Urothelium cell line (cell line): Measurements from ENCODE around the gene ATXN1.

Experiments used
- DNase-seq: peaks from one replicate; pipeline ENCODE4 v3.0.0; 2011; ENCODE audit warnings: low spot score, mixed read lengths
- FAIRE-seq: peaks from 2 replicates; lab custom pipeline; 2011; peaks lifted over from hg19 to GRCh38; lab: Jason Lieb, UNC

ATXN1 gene

DNA sequence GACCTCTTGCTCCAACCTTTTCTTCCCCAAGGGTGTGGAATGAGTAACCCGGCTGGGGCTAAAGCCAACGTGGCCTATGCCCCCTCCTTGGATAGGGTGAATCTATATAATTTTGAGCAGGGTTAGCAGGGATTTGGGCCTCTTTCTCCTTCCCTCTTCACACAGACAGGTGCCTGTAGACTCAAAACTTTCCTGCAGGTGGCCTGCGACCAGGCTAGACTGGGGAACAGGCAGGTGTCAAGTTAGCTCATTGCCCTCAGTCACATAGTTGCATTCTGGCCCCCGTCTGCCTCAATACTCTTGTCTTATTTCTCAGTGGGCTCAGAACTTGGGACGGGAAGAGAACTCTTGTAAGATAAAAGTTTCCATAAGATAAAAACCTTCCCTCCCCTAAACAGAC, 243.0 kb downstream of the ATXN1 start:
- DNase-seq, result no peak
- FAIRE-seq, result no peak

DNA sequence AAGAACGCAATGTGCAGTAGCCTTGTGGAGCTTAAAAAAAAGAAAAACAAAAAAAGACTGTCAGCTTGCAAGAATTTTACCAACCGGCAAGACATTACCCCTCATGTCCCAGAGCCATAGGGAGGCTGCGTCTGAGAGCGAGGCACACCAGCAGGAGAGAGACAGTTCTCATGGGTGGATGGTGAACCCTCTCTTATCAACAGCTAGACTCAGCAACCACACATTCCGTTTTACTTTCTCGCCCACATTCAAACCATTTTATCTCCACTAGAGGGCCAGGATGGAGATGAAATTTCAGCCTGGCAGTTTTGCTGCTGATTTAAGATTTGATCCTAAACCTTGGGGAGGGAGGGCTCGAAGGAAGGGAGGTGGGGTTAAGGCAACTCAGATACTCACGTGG, 247.0 kb downstream of the ATXN1 start:
- DNase-seq, result peak; percentile 48
- FAIRE-seq, result no peak

DNA sequence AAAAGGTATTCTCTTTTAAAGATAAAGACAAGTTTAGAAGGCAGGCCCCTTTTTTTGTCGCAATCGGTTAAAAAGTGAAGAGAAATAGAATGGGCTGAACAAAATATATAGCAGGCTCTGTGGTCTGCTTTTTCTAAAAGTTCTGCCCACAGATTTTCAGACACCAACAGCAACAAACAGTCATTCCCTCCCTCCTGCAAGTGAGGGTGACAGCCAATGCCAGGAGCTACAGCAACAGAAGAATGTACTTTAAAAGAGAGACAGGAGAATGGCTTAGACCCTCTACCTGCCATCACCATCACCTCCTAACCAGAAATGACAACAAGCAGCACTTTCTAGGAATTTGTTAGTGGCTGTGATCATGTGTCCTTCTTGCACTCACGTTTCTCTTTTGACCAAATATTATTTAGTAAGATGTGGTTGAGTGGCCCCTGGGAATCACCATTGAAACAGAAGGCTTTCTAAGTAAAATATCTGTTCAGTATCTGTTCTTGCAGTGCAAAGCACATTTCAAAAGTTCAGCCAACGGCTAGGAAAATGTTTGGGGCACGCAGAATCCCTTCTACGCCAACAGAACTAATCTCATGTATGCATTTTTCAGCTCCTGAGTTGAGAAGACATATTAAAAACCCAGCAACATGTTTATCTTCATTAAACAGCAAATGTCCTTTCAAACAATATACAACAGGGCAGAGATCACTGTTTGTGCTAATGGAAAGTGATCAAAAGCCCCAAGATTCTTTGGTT, 248.5 kb downstream of the ATXN1 start:
- no peak for DNase-seq
- no peak for FAIRE-seq

DNA sequence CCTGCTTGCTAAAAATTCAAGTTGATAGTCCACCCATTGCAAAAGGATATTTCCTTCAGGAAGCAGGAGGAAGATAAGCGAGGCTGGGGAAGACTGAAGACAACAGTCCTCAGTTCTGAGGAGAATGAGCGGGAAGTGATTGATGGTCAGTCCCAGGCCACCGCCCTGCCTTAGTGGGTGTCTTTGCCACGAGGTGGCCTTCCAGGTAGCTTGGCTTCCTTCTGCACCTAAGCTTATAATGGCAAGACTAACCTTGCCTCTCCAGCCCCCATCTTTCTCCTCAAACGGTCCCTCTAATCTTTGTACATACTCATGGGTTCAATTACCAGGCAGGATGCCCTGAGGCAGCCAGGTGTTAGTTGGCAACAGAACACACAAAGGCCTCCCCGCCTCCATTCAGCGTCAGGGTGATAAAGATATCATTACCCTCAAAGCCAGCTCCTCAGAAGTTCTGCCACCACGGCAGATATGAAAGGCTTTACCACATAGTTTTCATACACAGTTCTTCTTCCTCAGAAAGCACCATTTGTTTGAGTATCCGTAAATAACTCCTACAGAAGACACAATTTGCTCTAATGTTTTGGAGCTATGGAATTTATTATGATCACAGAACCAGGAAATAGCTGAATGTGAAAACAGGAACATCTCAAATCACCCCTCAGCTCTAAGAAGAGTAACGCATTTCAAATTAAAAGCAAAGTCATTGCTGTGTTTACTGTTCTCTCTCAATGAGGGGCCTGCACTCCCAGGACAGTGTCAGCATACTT, 249.4 kb downstream of the ATXN1 start:
- DNase-seq, result no peak
- no peak for FAIRE-seq

DNA sequence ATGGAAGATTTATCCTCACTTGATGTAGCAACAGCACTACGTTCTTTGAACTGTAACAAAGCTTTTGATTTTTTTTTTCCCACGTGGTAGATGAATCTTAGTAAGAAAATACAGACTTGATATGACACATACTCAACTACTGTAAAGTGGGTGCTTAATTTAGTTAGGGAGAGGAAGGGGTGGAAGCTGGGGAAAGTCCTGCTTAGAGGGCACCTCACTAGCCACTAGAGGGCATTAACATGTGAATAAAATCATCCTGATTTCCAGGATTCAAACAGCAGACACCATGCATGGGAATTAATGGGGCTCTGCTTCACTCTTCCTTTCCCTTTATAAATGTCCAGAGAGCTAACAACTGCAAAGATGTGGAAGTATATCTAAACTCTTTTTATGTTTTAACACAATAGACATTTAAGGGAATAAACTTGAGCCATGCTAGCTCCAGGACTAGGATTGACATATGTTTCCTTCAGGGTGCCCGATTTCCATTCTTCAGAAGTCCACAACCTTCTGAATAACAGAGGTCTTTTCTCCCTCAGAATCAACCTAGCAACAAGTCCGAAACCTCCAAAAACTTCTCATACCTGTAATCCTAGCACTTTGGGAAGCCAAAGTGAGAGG, 250.1 kb downstream of the ATXN1 start:
- FAIRE-seq, result no peak
- DNase-seq, result peak; percentile 27

DNA sequence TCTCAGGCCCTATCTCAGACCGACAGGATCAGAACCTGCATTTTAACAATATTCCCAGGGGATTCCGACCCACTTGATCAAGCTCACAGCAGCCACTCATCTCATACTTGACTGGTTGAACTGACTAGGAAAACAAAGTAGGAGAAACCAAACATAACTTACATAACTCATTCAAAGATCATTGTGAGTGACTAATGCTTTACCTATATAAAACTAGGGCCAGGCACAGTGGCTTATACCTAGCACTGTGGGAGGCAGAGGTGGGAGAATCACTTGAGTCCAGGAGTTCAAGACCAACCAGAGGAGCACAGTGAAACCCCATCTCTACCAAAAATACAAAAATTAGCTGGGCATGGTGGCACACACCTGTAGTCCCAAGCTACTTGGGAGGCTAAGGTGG, 251.0 kb downstream of the ATXN1 start:
- no peak for FAIRE-seq

DNA sequence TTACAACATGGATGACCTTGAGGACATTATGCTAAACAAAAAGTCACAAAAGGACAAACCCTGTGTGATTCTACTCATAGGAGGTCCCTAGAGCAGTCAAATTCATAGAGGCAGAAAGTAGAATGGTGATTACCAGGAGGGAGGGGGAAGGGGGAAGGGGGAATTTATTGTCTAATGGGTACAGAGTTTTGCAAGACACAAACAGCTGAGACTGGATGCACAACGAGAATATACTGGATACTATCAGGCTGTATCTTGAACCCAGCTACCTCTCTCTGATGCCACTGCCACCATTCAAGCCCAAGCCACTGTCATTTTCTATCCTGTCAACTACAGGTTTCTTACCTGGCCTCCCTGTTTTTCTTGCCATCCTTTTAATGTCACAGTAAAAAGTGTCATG, 252.3 kb downstream of the ATXN1 start:
- FAIRE-seq (no peak), DNase-seq (no peak)

More for the DNA sequence above, 251.0 kb downstream of the ATXN1 start:
- DNase-seq, result no peak

DNA sequence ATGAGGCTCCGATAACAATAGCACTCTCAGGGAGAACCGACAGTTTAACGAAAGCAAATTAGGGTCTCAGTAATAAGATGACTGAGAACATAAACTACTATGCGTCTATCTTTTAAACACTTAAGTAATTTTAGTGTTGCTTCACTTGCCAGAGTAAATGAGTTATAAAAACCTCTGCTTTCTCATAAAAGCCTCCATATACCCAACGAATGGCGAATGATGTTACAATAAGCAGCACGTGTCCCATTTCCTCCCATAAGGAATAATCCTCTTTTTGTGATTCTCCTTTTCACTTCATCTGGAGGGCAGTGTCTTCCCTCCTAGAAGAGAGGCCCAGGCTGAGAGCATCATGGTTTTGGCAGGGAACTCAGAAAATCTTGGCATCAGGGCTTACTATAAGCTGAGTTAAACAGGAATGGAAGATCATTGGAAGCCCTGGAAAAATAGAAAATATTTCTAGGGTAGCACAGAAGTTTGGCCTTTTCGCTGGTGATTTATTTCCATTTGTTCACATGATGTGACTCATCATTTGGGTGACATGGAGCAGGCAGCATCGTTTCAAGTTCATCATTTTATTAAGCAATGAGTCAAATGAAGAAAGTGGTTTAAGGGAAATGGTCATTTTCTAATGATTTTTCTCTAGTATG, 255.4 kb downstream of the ATXN1 start:
- FAIRE-seq, result no peak
- DNase-seq, result no peak

DNA sequence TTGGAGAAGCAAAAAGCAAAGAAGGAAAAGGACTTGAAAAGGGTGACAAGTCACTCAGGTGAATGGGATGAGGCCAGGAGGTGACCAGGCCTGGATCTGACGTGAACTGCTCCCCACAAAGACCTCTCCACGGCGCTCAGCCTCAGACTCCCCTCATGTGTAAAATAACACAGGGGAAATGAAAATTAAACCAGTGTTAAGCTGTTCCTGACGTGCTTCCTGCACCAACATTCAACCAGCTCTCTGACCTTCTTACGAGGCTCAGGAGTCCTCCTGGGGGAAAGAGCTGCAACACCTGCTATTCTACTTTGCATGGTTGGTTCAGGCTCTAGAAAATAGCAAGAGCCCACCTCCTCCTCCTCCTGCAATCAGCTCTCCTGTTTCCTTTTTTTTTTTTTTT, 256.7 kb downstream of the ATXN1 start:
- no peak for DNase-seq
- no peak for FAIRE-seq

DNA sequence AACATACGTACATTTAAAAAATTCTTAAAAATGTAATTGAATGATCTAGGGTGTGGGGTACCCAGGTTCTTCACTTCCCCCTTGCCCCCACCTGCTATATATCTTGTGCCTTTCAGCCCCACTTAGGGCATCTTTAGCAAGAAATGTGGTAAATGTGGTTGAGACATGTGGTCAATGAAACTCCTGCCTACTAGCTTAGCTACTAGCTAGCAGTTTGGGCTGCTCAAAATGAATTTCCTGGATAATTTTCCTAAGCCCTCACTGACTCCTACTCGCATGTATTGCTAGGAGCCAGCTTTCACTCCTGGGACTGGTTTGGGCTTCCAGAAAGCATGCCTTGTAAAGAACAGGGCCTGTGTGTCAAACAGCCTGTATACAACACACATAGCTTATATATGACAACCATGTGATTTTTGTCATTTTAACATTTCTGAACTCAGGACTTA, 257.3 kb downstream of the ATXN1 start:
- DNase-seq (no peak), FAIRE-seq (no peak)

DNA sequence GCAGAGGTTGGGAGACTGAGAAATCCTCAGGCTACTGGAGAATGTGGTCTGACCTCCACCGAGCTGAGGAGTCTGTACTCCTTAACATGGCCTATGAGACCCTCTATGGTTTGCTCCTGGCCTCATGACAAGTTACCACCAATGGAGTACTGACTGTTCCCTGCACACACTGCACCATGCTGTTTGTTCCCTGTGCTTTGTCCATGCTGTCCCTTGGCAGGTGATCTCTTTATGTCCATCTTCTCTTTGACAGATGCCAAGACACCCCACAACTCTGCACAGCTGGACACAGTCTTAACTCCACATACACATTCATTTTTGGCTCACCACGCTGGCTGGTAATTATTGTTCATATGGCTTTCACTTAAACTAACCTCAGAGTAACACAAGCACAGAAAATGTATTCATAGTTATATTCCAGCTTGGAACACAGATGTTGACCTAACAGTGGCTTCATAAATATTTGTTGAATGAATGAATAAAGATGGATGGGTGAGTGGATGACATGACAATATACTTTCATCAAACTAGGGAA, 258.0 kb downstream of the ATXN1 start:
- FAIRE-seq (no peak), DNase-seq (no peak)

DNA sequence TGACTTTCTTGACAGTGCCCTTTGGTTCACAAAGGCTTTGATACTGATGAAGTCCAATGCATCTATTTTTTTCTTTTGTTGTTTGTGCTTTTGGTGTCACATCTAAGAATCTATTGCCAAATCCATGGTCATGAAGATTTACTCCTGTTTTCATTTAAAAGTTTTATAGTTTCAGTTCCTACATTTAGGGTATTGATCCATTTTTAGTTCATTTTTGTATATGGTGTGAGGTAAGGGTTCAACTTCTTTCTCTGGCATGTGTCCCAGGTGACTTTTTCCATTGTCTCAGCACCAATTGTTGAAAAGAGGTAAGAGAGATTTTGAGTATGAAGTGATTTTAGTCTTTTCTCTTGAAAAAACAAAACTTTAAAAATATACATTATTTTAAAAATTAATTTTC, 262.3 kb downstream of the ATXN1 start:
- no peak for DNase-seq
- FAIRE-seq, result no peak

DNA sequence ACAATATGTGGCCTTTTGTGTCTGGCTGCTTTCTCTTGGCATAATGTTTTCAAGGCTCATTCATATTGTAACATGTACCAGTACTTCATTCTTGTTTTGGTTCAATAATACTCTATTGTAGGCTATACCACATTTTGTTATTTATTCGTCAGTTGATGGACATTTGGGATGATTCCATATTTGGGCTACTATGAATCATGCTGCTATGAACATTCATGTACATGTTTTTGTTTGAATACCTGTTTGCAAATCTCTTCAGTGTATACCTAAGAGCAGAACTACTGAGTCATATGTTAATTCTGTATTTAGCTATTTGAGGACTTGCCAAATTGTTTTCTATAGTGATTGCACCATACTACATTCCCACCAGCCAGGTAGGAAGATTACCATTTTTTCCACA, 263.0 kb downstream of the ATXN1 start:
- DNase-seq (no peak), FAIRE-seq (no peak)

DNA sequence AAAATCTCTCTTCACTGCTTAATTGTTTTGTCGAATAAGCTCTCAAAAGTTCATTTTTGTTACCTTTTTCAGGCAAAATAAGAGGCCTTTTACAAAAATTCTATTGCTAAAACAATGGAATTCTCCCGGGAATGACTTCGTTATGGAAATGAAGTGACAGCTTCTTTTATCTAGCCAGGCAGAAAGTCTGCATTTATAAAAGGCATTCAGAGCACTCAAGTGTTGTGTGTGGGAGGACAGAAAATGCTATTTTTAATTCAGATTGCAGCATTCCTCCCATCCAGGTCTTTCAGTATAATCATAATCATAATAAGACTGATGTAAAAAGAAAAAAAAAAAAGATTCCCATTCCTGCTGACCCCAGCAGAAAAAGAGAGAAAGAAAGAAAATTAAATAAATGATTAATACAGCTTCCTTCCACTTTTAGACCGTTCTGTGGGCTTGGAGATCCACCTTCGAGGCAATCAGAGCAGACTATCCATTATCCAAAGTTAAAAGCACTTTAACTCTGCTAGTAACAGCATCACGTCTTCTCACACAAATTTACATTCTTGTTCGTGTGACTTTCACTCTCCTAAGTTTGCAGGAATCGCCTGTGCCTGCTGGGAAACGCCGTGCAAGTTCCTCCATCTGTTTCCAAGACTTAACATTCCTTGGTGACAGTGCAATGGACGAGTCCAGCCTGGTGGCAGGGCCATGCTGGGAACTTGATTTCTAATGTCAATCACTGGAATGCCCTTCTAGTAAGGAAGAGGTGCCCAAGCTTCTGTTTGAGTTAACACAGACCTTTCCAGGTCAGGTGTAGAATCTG, 264.1 kb downstream of the ATXN1 start:
- no peak for DNase-seq
- no peak for FAIRE-seq

DNA sequence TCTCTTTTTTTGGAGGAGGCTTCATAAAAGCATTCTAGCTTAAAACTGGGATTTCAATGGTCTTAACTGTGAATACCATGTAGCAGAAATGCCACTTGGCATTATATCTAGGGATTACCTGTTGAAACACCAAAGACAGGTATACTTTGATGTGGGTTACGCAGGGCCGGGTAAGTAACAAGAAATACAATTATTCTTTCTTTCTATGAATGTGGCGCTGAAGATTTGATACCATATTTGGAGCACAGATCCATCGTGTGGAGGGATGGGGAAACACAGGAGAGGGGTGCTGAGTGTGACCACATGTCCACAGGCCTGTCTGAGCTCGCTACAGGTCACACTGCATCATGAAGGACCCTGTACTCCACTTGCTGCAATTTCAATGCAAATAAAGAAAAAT, 265.1 kb downstream of the ATXN1 start:
- DNase-seq (no peak), FAIRE-seq (no peak)

DNA sequence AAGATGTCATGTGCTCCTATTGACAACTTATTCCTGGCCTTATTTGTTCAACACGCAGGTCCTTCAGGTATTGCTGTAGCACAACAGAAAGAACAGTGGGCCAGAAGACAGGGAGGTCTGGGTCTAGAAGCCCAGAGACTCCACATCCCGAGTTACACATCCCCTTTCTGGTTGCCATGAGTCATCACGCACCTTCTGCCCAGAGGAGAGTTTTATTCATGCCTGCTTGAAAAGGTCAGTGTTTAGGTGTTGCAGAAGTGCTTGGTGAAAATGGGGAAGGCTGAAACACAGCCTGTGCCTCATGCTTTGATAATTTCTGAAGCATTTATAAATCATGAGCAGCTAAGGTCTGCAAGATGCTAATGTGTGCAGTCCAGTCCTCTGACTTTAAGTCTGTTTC, 266.5 kb downstream of the ATXN1 start:
- DNase-seq (peak; percentile 11), FAIRE-seq (no peak)

DNA sequence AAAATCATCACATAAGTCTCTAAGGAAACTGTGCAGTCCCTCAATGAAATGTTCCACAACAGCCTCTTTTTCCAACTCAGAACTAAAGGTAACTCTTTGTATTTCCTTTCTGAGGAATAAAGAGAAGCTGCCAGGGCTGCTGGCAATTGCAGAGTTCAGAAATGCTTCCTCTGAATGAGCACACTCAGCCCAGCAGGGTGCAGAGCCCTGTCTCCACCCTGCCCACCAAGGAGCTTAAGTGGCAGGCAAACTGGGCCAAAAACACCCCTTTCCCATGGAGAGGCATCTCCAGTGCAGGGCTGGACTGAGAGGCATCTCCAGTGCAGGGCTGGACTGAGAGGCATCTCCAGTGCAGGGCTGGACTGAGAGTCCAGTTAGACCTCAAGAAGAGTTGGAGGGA, 267.5 kb downstream of the ATXN1 start:
- no peak for FAIRE-seq
- DNase-seq, result no peak

DNA sequence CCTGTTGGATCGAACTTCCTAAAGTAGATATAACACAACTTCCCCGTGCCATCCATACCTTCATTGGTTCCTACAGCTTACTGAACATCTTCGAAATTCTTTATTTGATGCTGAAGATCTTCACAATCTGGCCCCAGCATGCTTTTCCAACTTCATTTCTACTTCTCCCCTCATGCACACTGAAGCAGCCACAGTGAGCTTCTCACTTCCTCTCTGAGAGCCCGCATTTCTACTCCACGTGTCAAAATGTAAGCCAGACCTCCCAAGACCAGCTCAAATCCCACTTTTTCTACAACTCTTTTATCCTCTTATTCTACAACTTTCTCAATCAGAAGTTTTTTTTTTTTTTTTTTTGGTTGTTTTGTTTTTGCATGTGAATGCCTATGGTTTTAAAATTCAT, 268.1 kb downstream of the ATXN1 start:
- no peak for FAIRE-seq
- DNase-seq, result no peak

DNA sequence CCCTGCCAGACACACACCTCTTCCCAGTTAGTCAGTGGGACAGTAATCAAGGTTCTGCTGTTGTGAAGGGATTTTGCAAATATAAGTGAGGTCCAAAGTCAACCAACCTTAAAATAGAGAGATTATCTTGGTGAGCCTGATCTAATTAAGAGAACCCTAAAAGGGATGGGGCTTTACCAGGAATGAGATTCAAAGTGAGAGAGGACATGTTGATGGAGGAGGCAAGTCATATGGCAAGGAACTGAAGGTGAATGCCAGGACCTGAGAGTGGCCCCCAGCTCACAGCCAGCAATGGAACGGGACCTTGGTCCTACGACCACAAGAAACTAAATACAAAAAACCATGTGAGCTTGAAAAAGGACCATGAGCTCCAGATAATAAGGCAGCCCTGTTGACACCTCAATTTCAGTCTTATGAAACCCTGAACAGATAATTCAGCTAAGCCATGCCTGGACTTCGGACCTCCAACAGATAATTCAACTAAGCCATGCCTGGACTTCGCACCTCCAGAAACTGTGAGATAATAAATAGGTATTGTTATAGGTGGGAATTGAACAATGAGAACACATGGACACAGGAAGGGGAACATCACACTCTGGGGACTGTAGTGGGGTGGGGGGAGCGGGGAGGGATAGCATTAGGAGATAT, 269.5 kb downstream of the ATXN1 start:
- FAIRE-seq (no peak), DNase-seq (no peak)

DNA sequence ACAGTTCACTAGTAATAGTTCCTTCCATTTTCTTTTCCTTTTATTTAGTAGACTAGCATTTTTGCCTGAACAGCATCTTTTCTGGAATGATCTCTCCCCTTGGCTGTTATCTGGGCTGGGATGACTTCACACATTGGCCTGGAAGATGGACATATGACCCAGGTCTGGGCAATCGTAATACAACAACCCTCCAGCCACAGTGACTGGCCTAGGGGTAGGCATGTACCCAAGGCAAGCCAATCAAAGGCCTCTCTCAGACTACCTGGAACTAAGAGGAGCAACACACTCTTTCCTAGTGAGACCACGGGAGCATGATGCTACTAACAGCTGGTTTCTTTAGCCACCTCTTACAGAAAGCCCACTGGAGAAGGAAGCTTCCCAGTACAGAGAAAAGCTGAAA, 270.6 kb downstream of the ATXN1 start:
- DNase-seq (no peak), FAIRE-seq (no peak)
